Activated T-helper 1 cell treated with anti-CD3 and anti-CD28 coated beads, Interleukin-2, amount 50 U/mL, for 16 hours (primary cell): Measurements from ENCODE around the gene ATP6V1C2.

ENCODE experiments used
- DNase-seq, 2 donors: peaks; one replicate each; pipeline ENCODE4 v3.0.0-alpha.2; 2020; ENCODE audit warnings: low read depth in 1 of 2, low spot score in 1 of 2

ATP6V1C2 gene

GRCh38 chr2:10721396-10722251 lies at the start of gene ATP6V1C2:
Gene ATP6V1C2, plus strand, starts transcription at chr2:10721630. Its CDS starts 1,220 bp downstream, at chr2:10722850.
- no peak for DNase-seq

- DNase-seq, result no peak
Measured at GRCh38 chr2:10675131-10675530, 46.3 kb upstream of the ATP6V1C2 start.

- no peak for DNase-seq
Measured at GRCh38 chr2:10678225-10678624, 43.2 kb upstream of the ATP6V1C2 start.

GRCh38 chr2:10680214-10680613 lies 41.2 kb upstream of the ATP6V1C2 start:
- DNase-seq, result no peak

- DNase-seq, result no peak
Measured at GRCh38 chr2:10680957-10681356, 40.5 kb upstream of the ATP6V1C2 start.

GRCh38 chr2:10686176-10686730 lies 35.2 kb upstream of the ATP6V1C2 start:
- DNase-seq, result no peak

- DNase-seq, result no peak
Measured at GRCh38 chr2:10688921-10689807, 32.3 kb upstream of the ATP6V1C2 start.

GRCh38 chr2:10691521-10691920 lies 29.9 kb upstream of the ATP6V1C2 start:
- no peak for DNase-seq

GRCh38 chr2:10700078-10700803 lies 21.2 kb upstream of the ATP6V1C2 start:
- DNase-seq, result no peak

GRCh38 chr2:10704034-10704594 lies 17.3 kb upstream of the ATP6V1C2 start:
- no peak for DNase-seq

GRCh38 chr2:10706033-10706432 lies 15.4 kb upstream of the ATP6V1C2 start:
- DNase-seq, result no peak

GRCh38 chr2:10707831-10708230 lies 13.6 kb upstream of the ATP6V1C2 start:
- no peak for DNase-seq

GRCh38 chr2:10709290-10709939 lies 12.0 kb upstream of the ATP6V1C2 start:
- no peak for DNase-seq

GRCh38 chr2:10712185-10712809 lies 9.1 kb upstream of the ATP6V1C2 start:
- no peak for DNase-seq

GRCh38 chr2:10716581-10716980 lies 4.8 kb upstream of the ATP6V1C2 start:
- DNase-seq, result no peak

- DNase-seq, result no peak
Measured at GRCh38 chr2:10717628-10718027, 3.8 kb upstream of the ATP6V1C2 start.

- DNase-seq, result no peak
Measured at GRCh38 chr2:10720306-10720705, 1.1 kb upstream of the ATP6V1C2 start.

- no peak for DNase-seq
Measured at GRCh38 chr2:10720947-10721395, 459 bp upstream of the ATP6V1C2 start.

GRCh38 chr2:10722252-10722825 lies 909 bp downstream of the ATP6V1C2 start:
- DNase-seq, result no peak
